IMR-90 (cell line): ENCODE results near the gene GMFB. TPM values are rescaled to one million over a fixed set of nuclear protein-coding genes. Genes with fewer than 3 reads are reported as not detected.

ENCODE experiments used
- ATAC-seq: fragments of 200-7000 bp; cut with Tn5 transposase; 2 replicates; pipeline ENCODE4 v1.9.1; 2020; ENCODE audit warnings: low read depth, mild to moderate bottlenecking, moderate library complexity
- BruUV-seq: library from RNA; stranded (reverse); fragments of 400-500 nt; replicated peaks from 2 replicates; lab custom pipeline; 2021; lab: Mats Ljungman, UMichigan
- CTCF ChIA-PET: fragments of 300-600 bp; formaldehyde crosslinking; extraction: SDS; loops from one replicate; lab custom pipeline; 2021; ENCODE audit warnings: antibody characterized with exemption; lab: Yijun Ruan, JAX
- POLR2A ChIA-PET: fragments of 300-600 bp; sonication (Branson Sonifier 250); formaldehyde crosslinking; loops from one replicate; lab custom pipeline; 2022; ENCODE audit warnings: antibody characterized with exemption; ENCODE audit not compliant: unreplicated experiment; lab: Charles Lee
- DNase-seq: peaks from one replicate; pipeline ENCODE4 v3.0.0; 2013
- H2AFZ ChIP-seq: replicated peaks from 2 replicates; pipeline ENCODE3; 2013; ENCODE audit warnings: low read length, mild to moderate bottlenecking; ENCODE audit not compliant: poor library complexity
- H2AK5ac ChIP-seq: 2 replicates; pipeline ENCODE4 v1.6.1; 2013; ENCODE audit warnings: low read depth, low read length, inconsistent platforms
- H2AK9ac ChIP-seq: replicated peaks from 2 replicates; pipeline ENCODE3; 2013; ENCODE audit warnings: mild to moderate bottlenecking, low read depth, low read length, moderate library complexity; ENCODE audit not compliant: poor library complexity
- H2BK120ac ChIP-seq: 2 replicates; pipeline ENCODE4 v1.6.1; 2013; ENCODE audit warnings: low read depth, low read length, inconsistent platforms
- H2BK15ac ChIP-seq: 3 replicates; pipeline ENCODE4 v1.6.1; 2013; ENCODE audit warnings: low read depth, low read length, inconsistent platforms
- H2BK20ac ChIP-seq: 2 replicates; pipeline ENCODE4 v1.6.1; 2013; ENCODE audit warnings: low read depth, mild to moderate bottlenecking, inconsistent platforms, low read length, moderate library complexity
- H2BK5ac ChIP-seq: 2 replicates; pipeline ENCODE4 v1.6.1; 2013; ENCODE audit warnings: mild to moderate bottlenecking, low read depth, low read length, inconsistent platforms; ENCODE audit not compliant: poor library complexity, severe bottlenecking
- H3K14ac ChIP-seq: replicated peaks from 2 replicates; pipeline ENCODE4 v1.6.1; 2013; ENCODE audit warnings: low read depth, low read length, inconsistent platforms
- H3K18ac ChIP-seq: 2 replicates; pipeline ENCODE4 v1.6.1; 2013; ENCODE audit warnings: low read depth, low read length, control low read depth
- H3K23ac ChIP-seq: 2 replicates; pipeline ENCODE4 v1.6.1; 2013; ENCODE audit warnings: low read depth, low read length, inconsistent platforms
- H3K27ac ChIP-seq: 2 replicates; pipeline ENCODE4 v1.5.1; 2013; ENCODE audit warnings: mild to moderate bottlenecking, control low read depth, low read length; ENCODE audit not compliant: insufficient read depth
- H3K27me3 ChIP-seq: 2 replicates; pipeline ENCODE4 v1.6.1; 2013; ENCODE audit warnings: low read length; ENCODE audit not compliant: control insufficient read depth, insufficient read depth
- H3K36me3 ChIP-seq: 2 replicates; pipeline ENCODE4 v1.6.1; 2013; ENCODE audit warnings: low read length, mixed read lengths; ENCODE audit not compliant: control insufficient read depth, insufficient read depth
- H3K4ac ChIP-seq: 2 replicates; pipeline ENCODE4 v1.6.1; 2013; ENCODE audit warnings: low read depth, low read length, inconsistent platforms
- H3K4me1 ChIP-seq: 2 replicates; pipeline ENCODE4 v1.6.1; 2013; ENCODE audit warnings: low read length, mixed read lengths; ENCODE audit not compliant: control insufficient read depth, insufficient read depth
- H3K4me2 ChIP-seq: 2 replicates; pipeline ENCODE4 v1.6.1; 2013; ENCODE audit warnings: low read depth, mild to moderate bottlenecking, control low read depth, low read length, moderate library complexity
- H3K4me3 ChIP-seq: 2 replicates; pipeline ENCODE4 v1.5.1; 2013; ENCODE audit warnings: low read depth, mild to moderate bottlenecking, control low read depth, low read length, moderate library complexity; ENCODE audit not compliant: insufficient read depth
- H3K56ac ChIP-seq: 2 replicates; pipeline ENCODE4 v1.6.1; 2013; ENCODE audit warnings: low read length, inconsistent platforms; ENCODE audit not compliant: insufficient read depth; ENCODE audit errors: extremely low read depth
- H3K79me1 ChIP-seq, 2 experiments: 2 replicates each; pipeline ENCODE4 v1.6.1; 2013; ENCODE audit warnings: low read length in 2 of 2, inconsistent platforms in 1 of 2, low read depth in 1 of 2
- H3K9ac ChIP-seq: 2 replicates; pipeline ENCODE4 v1.6.1; 2013; ENCODE audit warnings: low read depth, low read length, control low read depth
- H3K9me1 ChIP-seq: 2 replicates; pipeline ENCODE4 v1.6.1; 2013; ENCODE audit warnings: low read length, inconsistent platforms; ENCODE audit not compliant: insufficient read depth
- H3K9me3 ChIP-seq: 2 replicates; pipeline ENCODE4 v1.6.1; 2013; ENCODE audit warnings: low read length; ENCODE audit not compliant: control insufficient read depth, insufficient read depth
- H4K20me1 ChIP-seq: 2 replicates; pipeline ENCODE4 v1.6.1; 2013; ENCODE audit warnings: low read length, inconsistent platforms; ENCODE audit not compliant: insufficient read depth
- H4K5ac ChIP-seq: 2 replicates; pipeline ENCODE4 v1.6.1; 2013; ENCODE audit warnings: mild to moderate bottlenecking, low read depth, low read length, control low read depth
- H4K8ac ChIP-seq, 2 experiments: 2 replicates each; pipeline ENCODE4 v1.6.1; 2013; ENCODE audit warnings: low read depth in 2 of 2, low read length in 2 of 2, control low read depth in 1 of 2, inconsistent platforms in 1 of 2
- H4K91ac ChIP-seq: 2 replicates; pipeline ENCODE4 v1.6.1; 2013; ENCODE audit warnings: low read depth, low read length, inconsistent platforms; ENCODE audit not compliant: insufficient read depth
- BHLHE40 ChIP-seq: fragments of 150-350 bp; IDR thresholded peaks from 2 replicates; pipeline ENCODE4 v1.6.1; 2016; ENCODE audit warnings: mild to moderate bottlenecking, low read depth, low read length
- CEBPB ChIP-seq: IDR thresholded peaks from 2 replicates; pipeline ENCODE4 v1.6.1; 2012; ENCODE audit warnings: low read depth, low read length, improper control_type of control experiment
- CHD1 ChIP-seq: IDR thresholded peaks from 2 replicates; pipeline ENCODE4 v1.6.1; 2012; ENCODE audit warnings: low read depth, low read length, improper control_type of control experiment
- FOS ChIP-seq: fragments of 150-350 bp; IDR thresholded peaks from 2 replicates; pipeline ENCODE4 v1.6.1; 2016; ENCODE audit warnings: low read depth, low read length
- MAFK ChIP-seq: IDR thresholded peaks from 2 replicates; pipeline ENCODE4 v1.6.1; 2012; ENCODE audit warnings: low read depth, low read length, improper control_type of control experiment
- MAZ ChIP-seq: IDR thresholded peaks from 2 replicates; pipeline ENCODE4 v1.6.1; 2012; ENCODE audit warnings: low read depth, mild to moderate bottlenecking, low read length, improper control_type of control experiment, moderate library complexity, borderline replicate concordance
- MXI1 ChIP-seq: IDR thresholded peaks from 2 replicates; pipeline ENCODE4 v1.6.1; 2012; ENCODE audit warnings: low read depth, mild to moderate bottlenecking, low read length, moderate library complexity, borderline replicate concordance
- NFE2L2 ChIP-seq: fragments of 150-350 bp; IDR thresholded peaks from 2 replicates; pipeline ENCODE4 v1.6.1; 2016; ENCODE audit warnings: low read depth, mild to moderate bottlenecking, low read length
- POLR2A ChIP-seq: IDR thresholded peaks from 2 replicates; pipeline ENCODE4 v1.6.1; 2012; ENCODE audit warnings: mild to moderate bottlenecking, low read depth, low read length
- RAD21 ChIP-seq: IDR thresholded peaks from 2 replicates; pipeline ENCODE4 v1.6.1; 2012; ENCODE audit warnings: low read length, improper control_type of control experiment
- RCOR1 ChIP-seq: IDR thresholded peaks from 2 replicates; pipeline ENCODE4 v1.6.1; 2012; ENCODE audit warnings: mild to moderate bottlenecking, low read length, improper control_type of control experiment; ENCODE audit not compliant: insufficient replicate concordance
- SMC3 ChIP-seq: fragments of 150-350 bp; IDR thresholded peaks from 2 replicates; pipeline ENCODE4 v1.6.1; 2016; ENCODE audit warnings: low read depth, mild to moderate bottlenecking, antibody characterized with exemption, low read length, moderate library complexity
- WGBS, 2 experiments: methylation state at CpG; one replicate each; pipeline versions ENCODE4 v1.1.5 to v1.1.7; 2013; ENCODE audit warnings: missing lambda C conversion rate in 2 of 2; ENCODE audit not compliant: insufficient read length in 1 of 2; ENCODE audit errors: extremely low coverage in 2 of 2; 5-methylcytosine and 5-hydroxymethylcytosine counted together
- dilution Hi-C: fragments of 300-500 bp; cut with HindIII; formaldehyde crosslinking; loops from one replicate; pipeline ENCODE4 v1.14.3; 2018; ENCODE audit warnings: low sequenced_read_pairs; ENCODE audit not compliant: unreplicated experiment
- in situ Hi-C: fragments of 300-500 bp; cut with MboI; formaldehyde crosslinking; loops from 3 replicates; pipeline ENCODE4 v1.14.3; 2019; ENCODE audit warnings: low sequenced_read_pairs, inconsistent platforms, mixed read lengths
- intact Hi-C: fragments of 100-400 bp; cut with micrococcal nuclease; formaldehyde crosslinking; loops from 2 replicates; pipeline ENCODE4 v1.10.0; 2022
- polyA plus RNA-seq, 3 experiments: library from polyadenylated mRNA; depleted of rRNA; stranded (reverse); fragments of >200 nt; gene quantifications; 2 replicates each; pipeline ENCODE4 v1.2.3, GENCODE V29; 2012; ENCODE audit warnings: low replicate concordance in 1 of 3
- total RNA-seq: library from RNA; depleted of rRNA; stranded (reverse); fragments of >200 nt; gene quantifications from 2 replicates; pipeline ENCODE4 v1.2.3, GENCODE V29; 2012
- TF ChIP-seq, protein P1 (sequence below): conservative IDR thresholded peaks from 2 replicates; pipeline ENCODE4 v1.5.1; 2012; ENCODE audit warnings: mild to moderate bottlenecking, low read depth, low read length, improper control_type of control experiment
- TF ChIP-seq, protein P2 (sequence below): fragments of 150-350 bp; IDR thresholded peaks from 2 replicates; pipeline ENCODE4 v1.6.1; 2016; ENCODE audit warnings: low read depth, mild to moderate bottlenecking, low read length, moderate library complexity, borderline replicate concordance
- TF ChIP-seq, protein P3 (sequence below): fragments of 150-350 bp; IDR thresholded peaks from 2 replicates; pipeline ENCODE4 v1.6.1; 2017; ENCODE audit warnings: mild to moderate bottlenecking, antibody characterized with exemption, low read length, low read depth

Gene GMFB
- total and polyA plus RNA-seq, 2 of the 4 experiments (the other 2 are of a cell fraction): 22.4 to 59.1 TPM

DNA sequence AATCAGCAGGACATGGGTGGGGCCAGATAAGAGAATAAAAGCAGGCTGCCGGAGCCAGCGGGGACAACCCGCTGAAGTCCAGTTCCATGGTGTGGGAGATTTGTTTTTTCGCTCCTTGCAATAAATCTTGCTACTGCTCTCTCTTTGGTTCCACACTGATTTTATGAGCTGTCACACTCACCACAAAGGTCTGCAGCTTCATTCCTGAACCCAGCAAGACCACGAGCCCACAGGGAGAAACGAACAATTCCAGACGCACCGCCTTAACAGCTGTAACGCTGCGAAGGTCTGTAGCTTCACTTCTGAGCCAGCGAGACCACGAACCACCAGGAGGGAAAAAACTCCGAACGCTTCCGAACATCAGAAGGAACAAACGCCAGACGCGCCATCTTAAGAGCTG, 44.8 kb downstream of the GMFB start:
- Histone ChIP-seq H4K8ac (no peak overlapping the region), H3K4me2 (no peak overlapping the region), H2AK9ac (no peak overlapping the region), H4K20me1 (no peaks in the 10 kb centered on the region; the same call in 1 of the 2 replicates), H3K4me3 (no peak overlapping the region), H3K9ac (no peak overlapping the region), H2BK15ac (no peak overlapping the region), H2AFZ (no peak overlapping the region), H2BK20ac (no peak overlapping the region), H2BK120ac (no peak overlapping the region), H3K14ac (no peak overlapping the region), H3K4ac (no peak overlapping the region), H3K4me1 (peaks cover 3% of the 10 kb centered on the region), H3K23ac (no peak overlapping the region), H4K5ac (no peak overlapping the region), H2BK5ac (no peak overlapping the region), H3K9me3 (no peaks in the 10 kb centered on the region), H3K79me1 (peaks cover 0 to 8% of the 10 kb centered on the region in 2 experiments; a peak in 2 of 4 replicates), H3K36me3 (no peaks in the 10 kb centered on the region), H3K27ac (no peak overlapping the region), H3K18ac (no peak overlapping the region), H4K91ac (no peak overlapping the region), H3K27me3 (no peaks in the 10 kb centered on the region), H2AK5ac (no peak overlapping the region), H3K56ac (no peak overlapping the region), H3K9me1 (no peaks in the 10 kb centered on the region; the same call in 1 of the 2 replicates)
- TF ChIP-seq BHLHE40 (no peak), CHD1 (no peak), NFE2L2 (no peak), MAFK (no peak), FOS (no peak), MAZ (no peak), POLR2A (no peak), RAD21 (no peak), SMC3 (no peak), MXI1 (no peak), CEBPB (no peak), RCOR1 (no peak)
- TF ChIP-seq, protein P1, sequence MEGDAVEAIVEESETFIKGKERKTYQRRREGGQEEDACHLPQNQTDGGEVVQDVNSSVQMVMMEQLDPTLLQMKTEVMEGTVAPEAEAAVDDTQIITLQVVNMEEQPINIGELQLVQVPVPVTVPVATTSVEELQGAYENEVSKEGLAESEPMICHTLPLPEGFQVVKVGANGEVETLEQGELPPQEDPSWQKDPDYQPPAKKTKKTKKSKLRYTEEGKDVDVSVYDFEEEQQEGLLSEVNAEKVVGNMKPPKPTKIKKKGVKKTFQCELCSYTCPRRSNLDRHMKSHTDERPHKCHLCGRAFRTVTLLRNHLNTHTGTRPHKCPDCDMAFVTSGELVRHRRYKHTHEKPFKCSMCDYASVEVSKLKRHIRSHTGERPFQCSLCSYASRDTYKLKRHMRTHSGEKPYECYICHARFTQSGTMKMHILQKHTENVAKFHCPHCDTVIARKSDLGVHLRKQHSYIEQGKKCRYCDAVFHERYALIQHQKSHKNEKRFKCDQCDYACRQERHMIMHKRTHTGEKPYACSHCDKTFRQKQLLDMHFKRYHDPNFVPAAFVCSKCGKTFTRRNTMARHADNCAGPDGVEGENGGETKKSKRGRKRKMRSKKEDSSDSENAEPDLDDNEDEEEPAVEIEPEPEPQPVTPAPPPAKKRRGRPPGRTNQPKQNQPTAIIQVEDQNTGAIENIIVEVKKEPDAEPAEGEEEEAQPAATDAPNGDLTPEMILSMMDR: no peak
- TF ChIP-seq, protein P2, sequence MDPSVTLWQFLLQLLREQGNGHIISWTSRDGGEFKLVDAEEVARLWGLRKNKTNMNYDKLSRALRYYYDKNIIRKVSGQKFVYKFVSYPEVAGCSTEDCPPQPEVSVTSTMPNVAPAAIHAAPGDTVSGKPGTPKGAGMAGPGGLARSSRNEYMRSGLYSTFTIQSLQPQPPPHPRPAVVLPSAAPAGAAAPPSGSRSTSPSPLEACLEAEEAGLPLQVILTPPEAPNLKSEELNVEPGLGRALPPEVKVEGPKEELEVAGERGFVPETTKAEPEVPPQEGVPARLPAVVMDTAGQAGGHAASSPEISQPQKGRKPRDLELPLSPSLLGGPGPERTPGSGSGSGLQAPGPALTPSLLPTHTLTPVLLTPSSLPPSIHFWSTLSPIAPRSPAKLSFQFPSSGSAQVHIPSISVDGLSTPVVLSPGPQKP: no peak
- TF ChIP-seq, protein P3, sequence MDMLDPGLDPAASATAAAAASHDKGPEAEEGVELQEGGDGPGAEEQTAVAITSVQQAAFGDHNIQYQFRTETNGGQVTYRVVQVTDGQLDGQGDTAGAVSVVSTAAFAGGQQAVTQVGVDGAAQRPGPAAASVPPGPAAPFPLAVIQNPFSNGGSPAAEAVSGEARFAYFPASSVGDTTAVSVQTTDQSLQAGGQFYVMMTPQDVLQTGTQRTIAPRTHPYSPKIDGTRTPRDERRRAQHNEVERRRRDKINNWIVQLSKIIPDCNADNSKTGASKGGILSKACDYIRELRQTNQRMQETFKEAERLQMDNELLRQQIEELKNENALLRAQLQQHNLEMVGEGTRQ: no peak
- CTCF ChIA-PET: no interaction called here
- BruUV-seq: no TSS peak
- WGBS, 2 experiments: 83% methylated on average over 6 of the region's 18 CpGs; no CpG with 5 or more reads in 1 of the 2 experiments
- intact Hi-C loops (loop anchor here (5.0 kb wide), 1 partner anchor 77 kb away; no protein-coding TSS in a partner anchor), in situ Hi-C loops (no loop called here), dilution Hi-C loops (no loop called here)
- ATAC-seq: no peak
- DNase-seq: no peak
- POLR2A ChIA-PET: no interaction called here
